Central memory CD4-positive, alpha-beta T cell (primary cell): ENCODE data around the gene TMEM38A.
"Not testable (repeated sequence)": the region's sequence is repeated elsewhere in the genome, so short reads cannot be mapped to it uniquely, and the experiment has no call there.

ENCODE experiments used
- DNase-seq: peaks from one replicate; pipeline ENCODE4 v3.0.0; 2022

TMEM38A gene

DNA sequence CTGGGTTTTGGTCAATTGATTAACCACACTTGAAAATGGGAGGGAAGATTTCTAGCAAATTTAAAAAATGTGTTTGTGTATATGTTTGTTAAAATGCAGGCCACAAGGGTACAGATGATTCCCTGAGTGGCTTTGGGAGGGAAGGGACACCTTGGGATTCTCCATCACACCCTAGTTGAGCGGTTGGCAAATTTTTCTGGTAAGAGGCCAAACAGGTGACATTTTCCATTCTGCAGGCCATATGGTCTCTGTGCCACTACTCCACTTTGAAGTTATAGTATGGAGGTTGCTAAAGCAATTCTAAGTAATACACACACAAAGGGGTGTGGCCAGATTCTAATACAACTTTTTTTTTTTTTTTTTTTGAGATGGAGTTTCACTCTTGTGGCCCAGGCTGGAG, 20.0 kb upstream of the TMEM38A start:
- DNase-seq, result no peak

- no peak for DNase-seq
Observed at GRCh38 chr19:16641695-16642094, 19.2 kb upstream of the TMEM38A start.

GRCh38 chr19:16645140-16645539, 15.8 kb upstream of the TMEM38A start:
- DNase-seq, result no peak

DNA sequence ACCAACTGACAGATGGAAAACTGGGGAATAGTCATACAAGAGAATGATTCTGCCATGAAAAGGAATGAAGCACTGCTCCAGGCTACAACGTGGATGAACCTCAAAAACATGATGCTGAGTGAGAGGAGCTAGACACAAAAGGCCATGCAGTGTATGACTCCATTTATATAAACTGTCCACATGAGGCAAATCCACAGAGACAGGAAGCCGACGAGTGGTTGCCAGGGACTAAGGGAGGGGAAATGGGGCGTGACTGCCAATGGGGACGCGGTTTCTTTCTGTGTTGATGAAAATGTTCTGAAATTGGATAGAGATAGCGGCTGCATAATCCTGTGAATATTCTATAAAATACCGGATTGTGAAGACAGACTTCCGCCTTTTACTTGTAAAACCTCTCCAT, 11.2 kb upstream of the TMEM38A start:
- DNase-seq, result no peak

GRCh38 chr19:16650821-16651220, 10.1 kb upstream of the TMEM38A start:
- no peak for DNase-seq

- DNase-seq, result not testable (repeated sequence)
Observed at GRCh38 chr19:16651421-16652188, 9.3 kb upstream of the TMEM38A start.

DNA sequence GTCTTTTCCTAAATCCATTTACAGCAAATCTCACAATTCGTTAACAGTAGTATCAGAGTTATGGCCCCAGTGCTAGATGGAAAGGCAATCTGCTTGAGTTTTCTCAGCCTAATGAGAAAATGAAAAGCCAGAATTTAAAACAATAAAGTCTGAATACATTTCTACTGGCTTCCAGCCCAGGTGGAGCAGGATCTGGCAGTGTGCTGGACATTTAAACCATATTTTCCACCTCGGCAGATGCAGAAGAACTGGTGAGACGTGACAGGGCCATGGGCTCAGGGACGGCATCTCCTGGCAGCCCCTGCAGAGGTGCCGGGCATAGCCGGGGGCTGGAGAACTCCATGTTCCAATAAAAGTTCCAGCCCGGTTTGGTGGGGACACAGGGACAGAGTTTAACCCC, 8.1 kb upstream of the TMEM38A start:
- DNase-seq, result no peak

GRCh38 chr19:16654140-16654539, 6.8 kb upstream of the TMEM38A start:
- DNase-seq, result no peak

DNA sequence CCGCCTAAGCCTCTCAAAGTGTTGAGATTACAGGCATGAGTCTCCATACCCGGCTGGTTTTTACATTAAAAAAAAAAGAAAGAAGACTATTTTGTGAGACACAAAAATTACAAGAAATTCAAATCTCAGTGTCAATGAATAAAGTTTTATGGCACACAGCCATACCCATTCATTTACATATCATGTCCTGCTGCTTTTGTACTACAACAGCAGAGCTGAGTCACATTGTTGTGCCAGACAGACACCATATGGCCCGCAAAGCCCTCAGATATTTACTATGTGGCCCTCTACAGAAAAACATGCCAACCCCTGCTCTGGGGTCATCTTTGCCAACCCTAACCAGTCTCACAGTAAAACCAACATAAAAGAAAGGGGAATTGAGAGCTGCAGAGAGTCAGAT, 6.3 kb upstream of the TMEM38A start:
- no peak for DNase-seq

DNA sequence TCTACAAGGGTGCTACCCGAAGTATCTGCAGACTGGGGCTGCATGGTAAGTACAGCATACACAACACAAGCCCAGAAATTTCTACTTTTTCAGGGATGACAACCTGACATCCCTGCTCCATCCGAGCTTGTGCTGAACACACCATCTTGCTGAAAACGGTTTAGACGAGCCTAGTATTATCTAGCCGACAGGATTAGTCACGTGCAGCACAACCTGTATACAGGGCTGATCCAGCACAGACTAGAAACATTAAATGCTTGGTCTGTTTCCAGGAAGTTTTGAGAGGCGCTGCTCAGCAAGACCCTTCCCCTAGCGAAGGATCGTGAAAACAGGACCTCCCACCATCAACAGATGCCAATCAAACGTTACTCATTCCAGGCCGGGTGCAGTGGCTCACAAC, 5.2 kb upstream of the TMEM38A start:
- DNase-seq, result no peak

DNA sequence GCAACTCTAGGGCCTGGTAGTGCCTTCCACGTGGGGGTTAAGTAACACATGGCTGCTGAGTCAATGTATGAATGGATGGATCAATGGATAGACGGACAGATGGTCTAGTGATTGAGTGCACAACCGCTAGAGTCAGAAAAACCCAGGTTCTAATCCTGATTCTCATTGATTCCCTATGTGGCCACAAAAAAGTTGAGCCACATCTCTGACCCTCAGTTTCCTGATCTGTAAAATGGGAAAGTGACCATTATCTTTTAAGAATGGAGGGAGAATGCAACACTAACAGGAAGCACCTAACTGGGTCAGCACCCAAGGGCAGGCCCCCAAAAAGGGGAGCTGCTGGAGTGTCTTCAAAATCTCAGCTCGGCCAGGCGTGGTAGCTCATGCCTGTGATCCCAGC, 3.6 kb upstream of the TMEM38A start:
- no peak for DNase-seq

GRCh38 chr19:16659464-16659831, 1.5 kb upstream of the TMEM38A start:
- DNase-seq, result no peak

- DNase-seq, result peak; percentile 99
Observed at GRCh38 chr19:16659832-16660708, 869 bp upstream of the TMEM38A start, which contains the start of gene SMIM7. Gene SMIM7 (minus strand): TSS chr19:16660144. CDS start chr19:16660110, 34 bp downstream.

GRCh38 chr19:16661480-16662034, 618 bp downstream of the TMEM38A start:
- DNase-seq, result peak; percentile 4

DNA sequence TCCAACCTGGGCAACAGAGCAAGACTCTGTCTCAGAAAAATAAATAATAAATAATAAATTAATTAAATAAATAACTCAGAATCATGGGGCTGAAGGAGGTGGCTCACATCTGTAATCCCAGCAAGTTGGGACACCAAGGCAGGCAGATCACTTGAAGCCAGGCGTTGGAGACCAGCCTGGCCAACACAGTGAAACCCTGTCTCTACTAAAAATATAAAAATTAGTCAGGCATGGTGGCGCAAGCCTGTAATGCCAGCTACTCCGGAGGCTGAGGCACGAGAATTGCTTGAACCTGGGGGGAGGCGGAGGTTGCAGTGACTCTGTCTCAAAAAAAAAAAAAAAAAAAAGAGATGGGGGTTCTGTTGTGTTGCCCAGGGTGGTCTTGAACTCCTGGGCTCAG, 7.2 kb downstream of the TMEM38A start:
- DNase-seq, result no peak

DNA sequence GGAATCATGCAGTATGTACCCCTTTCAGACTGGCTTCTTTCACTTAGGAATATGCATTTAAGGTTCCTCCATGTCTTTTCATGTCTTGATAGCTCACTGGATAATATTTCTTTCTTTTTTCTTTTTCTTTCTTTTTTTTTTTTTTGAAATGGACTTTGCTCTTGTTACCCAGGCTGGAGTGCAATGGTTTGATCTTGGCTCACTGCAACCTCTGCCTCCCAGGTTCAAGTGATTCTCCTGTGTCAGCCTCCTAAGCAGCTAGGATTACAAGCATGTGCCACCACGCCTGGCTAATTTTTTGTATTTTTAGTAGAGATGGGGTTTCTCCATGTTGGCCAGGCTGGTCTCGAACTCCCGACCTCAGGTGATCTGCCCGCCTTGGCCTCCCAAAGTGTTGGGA, 7.8 kb downstream of the TMEM38A start:
- DNase-seq, result not testable (repeated sequence)

- no peak for DNase-seq
Observed at GRCh38 chr19:16670291-16670690, 9.4 kb downstream of the TMEM38A start.

DNA sequence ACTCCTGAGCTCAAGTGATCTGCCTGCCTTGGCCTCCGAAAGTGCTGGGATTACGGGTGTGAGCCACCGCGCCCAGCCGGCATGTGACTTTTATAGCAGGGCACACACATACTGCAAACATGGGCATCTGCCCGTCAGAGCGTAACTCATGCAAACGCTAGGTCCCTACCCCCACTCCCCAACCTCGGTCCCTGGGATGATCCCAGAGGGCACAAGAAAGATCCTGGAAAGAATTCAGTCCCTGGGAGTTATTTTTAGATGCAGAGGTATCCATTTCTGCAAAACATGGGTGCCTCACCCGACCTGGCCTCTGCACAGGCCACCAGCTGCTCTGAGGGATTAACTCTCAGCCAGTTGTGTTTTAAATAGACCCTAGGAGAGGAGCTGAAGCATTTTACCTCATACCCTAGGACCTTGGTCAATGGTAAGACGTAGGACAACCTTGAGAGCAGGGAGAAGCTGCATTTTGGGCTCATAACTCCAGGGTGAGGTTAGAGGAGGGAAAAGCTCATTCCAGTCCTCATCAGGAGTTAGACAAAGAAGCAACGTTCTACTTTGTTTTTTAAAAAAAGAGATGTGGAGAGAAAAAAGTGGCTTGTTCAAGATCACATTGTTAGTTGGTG, 10.8 kb downstream of the TMEM38A start:
- no peak for DNase-seq

DNA sequence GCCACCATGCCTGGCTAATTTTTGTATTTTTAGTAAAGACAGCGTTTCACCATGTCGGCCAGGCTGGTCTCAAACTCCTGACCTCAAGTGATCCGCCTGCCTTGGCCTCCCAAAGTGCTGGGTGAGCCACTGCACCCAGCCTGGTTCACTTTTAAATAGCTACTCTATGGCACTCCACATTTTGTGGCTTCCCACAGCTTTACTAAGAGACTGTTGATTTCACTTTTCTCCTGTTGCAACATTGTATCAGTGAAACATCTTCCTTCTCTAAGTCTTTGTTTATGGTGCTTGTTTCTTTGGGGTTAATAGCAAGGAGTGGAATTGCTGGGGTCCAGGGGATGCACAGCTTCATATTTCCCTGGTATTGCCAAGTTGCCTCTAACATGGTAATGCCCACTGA, 12.3 kb downstream of the TMEM38A start:
- DNase-seq, result no peak

GRCh38 chr19:16673839-16674238, 12.9 kb downstream of the TMEM38A start:
- DNase-seq, result not testable (repeated sequence)

DNA sequence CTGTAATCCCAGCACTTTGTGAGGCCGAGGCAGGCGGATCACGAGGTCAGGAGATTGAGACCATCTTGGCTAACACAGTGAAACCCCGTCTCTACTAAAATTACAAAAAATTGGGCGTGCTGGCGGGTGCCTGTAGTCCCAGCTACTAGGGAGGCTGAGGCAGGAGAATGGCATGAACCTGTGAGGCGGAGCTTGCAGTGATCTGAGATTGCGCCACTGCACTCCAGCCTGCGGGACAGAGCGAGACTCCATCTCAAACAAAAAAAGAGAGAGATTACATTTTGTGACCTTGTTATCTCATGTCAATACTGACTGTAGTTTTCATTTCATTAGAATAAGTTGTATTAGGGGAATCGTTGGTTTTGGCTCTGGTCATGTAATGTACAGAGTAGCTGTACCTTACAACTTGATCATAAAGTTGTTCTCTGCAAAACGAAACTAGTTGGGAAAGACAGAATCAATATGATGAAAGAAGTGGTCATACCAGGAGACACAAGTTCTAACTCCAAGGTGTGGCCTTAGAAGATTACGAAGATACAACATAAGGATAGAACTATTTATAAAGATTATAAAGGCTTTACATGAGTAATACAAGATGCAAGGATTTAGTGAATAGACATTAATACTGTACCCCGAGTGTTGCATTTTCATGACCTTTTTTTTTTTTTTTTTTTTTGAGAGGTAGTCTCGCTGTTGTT, 15.3 kb downstream of the TMEM38A start:
- DNase-seq, result no peak

DNA sequence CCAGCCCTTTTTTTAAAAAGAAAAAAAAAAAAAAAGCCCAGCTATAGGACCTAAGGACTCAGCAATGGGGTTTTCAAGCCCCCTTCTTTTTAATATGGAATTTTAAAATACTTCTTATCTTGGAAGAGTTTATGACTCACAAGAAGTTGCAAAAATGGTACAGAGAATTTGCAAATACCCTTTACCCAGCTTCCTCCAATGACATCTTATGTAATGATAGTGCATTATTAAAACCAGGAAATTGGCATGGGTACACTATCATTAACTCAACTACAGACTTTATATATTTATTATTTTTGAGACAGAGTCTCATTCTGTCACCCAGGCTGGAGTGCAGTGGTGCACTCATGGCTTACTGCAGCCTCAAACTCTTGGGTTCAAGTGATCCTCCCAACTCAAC, 16.1 kb downstream of the TMEM38A start:
- DNase-seq, result no peak

- DNase-seq, result no peak
Observed at GRCh38 chr19:16678498-16678897, 17.6 kb downstream of the TMEM38A start.
